HL-60/S4 treated with retinoic acid at 250 ng/mL for 4 days and 3 days (cell line): ENCODE measurements around the gene LSP1.

ENCODE experiments used
- in situ Hi-C: fragments of 300-500 bp; cut with MboI; formaldehyde crosslinking; loops from 2 replicates; pipeline ENCODE4 v1.7.0; 2022; ENCODE audit warnings: low sequenced_read_pairs

LSP1 gene

GRCh38 chr11:1824221-1825038 is 28.5 kb upstream of the LSP1 start:
- in situ Hi-C loops, result no loop called here

GRCh38 chr11:1825039-1825740 is 27.7 kb upstream of the LSP1 start:
- in situ Hi-C loops, result no loop called here

GRCh38 chr11:1825785-1826451 is 27.0 kb upstream of the LSP1 start:
- in situ Hi-C loops, result no loop called here

- in situ Hi-C loops, result no loop called here
These were observed 26.3 kb upstream of the LSP1 start for GRCh38 chr11:1826552-1827094.

- in situ Hi-C loops, result no loop called here
These were observed 25.6 kb upstream of the LSP1 start for GRCh38 chr11:1827095-1827813.

- in situ Hi-C loops, result no loop called here
These were observed 25.0 kb upstream of the LSP1 start for GRCh38 chr11:1827931-1828330.

GRCh38 chr11:1828542-1828941 is 24.3 kb upstream of the LSP1 start:
- in situ Hi-C loops, result no loop called here

GRCh38 chr11:1829039-1829820 is 23.7 kb upstream of the LSP1 start:
- in situ Hi-C loops, result no loop called here

GRCh38 chr11:1830004-1830321 is 22.9 kb upstream of the LSP1 start:
- in situ Hi-C loops, result no loop called here

GRCh38 chr11:1830322-1831223 is 22.3 kb upstream of the LSP1 start:
- in situ Hi-C loops, result no loop called here

- in situ Hi-C loops, result no loop called here
These were observed 21.3 kb upstream of the LSP1 start for GRCh38 chr11:1831338-1832210.

- in situ Hi-C loops, result no loop called here
These were observed 20.5 kb upstream of the LSP1 start for GRCh38 chr11:1832211-1832919.

- in situ Hi-C loops, result no loop called here
These were observed 20.0 kb upstream of the LSP1 start for GRCh38 chr11:1832920-1833295.

GRCh38 chr11:1834062-1834610 is 18.7 kb upstream of the LSP1 start:
- in situ Hi-C loops, result no loop called here

- in situ Hi-C loops, result no loop called here
These were observed 17.9 kb upstream of the LSP1 start, which contains the start of gene SYT8 for GRCh38 chr11:1834779-1835670. SYT8 (plus strand) TSS chr11:1834990; CDS start chr11:1835106, 116 bp downstream.

- in situ Hi-C loops, result no loop called here
These were observed 17.2 kb upstream of the LSP1 start for GRCh38 chr11:1835671-1836010.
